Measurements from ENCODE around the gene ALPL. TPM values are rescaled to one million over a fixed set of nuclear protein-coding genes. Genes with fewer than 3 reads are reported as not detected.

The ALPL gene
- total RNA-seq, 1 experiment from 2014 or later = 0.73 TPM

DNA sequence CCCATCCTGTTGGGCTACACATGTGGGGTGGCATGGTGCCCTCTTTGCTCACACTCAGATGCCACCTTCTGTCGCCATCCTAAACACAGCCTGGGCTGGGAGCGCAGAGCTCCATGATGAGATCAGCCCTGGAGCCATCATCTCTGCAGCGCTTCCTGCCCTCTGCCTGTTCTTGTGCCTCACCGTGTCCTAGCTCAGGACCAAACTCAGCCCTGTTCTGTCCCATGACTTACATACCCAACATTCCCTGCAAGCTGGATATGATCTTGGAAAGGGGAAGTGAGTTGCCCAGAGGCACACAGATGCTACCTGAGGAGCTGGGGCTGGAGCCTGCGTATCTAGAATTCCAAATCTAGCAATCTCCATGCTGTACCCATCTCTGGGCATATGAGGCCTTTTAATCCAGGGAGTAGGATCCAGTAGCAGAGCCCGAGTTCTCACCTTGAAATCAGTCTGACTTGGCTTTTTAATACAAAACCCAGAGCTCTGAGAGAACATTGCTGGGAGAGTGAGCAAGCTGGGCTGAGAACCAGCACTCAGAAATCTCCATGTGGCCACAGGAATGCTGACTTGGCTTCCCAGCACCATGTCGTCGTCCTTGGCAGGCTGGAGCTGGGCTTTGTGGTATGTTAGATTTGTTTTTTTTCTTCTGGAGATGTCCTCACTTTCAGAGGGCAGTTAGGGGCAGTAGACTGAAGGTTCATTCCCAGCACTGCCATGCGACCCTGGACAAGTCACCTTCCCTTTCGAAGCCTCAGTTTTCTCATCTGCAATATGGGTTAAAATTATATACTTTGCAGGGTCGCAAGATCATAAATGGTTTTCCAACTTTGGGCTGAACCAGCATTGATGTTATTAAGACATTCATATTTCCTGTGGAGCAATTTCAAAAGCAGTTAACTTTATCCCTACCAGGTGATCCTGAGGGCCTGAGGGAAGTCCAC, 2.6 kb downstream of the ALPL start:
- Histone ChIP-seq H2AFZ (ENCODE audit: low read length) (no peak overlapping the region), H3K79me2 (ENCODE audit: low read length) (no peaks in the 10 kb centered on the region), H3K4me2 (ENCODE audit: low read length) (no peak overlapping the region), H3K9me2 (replicated peaks; ENCODE audit: low read length) (no peaks in the 10 kb centered on the region), H3F3A (ENCODE audit: low read length, unreplicated experiment) (no peaks in the 10 kb centered on the region), H3K4me3 (ENCODE audit: low read length) (no peak overlapping the region), H3K4me1 (ENCODE audit: insufficient read depth, low read length) (peaks cover 4% of the 10 kb centered on the region; the same call in 1 of the 2 replicates), H3K27me3 (ENCODE audit: low read length) (peaks cover 15% of the 10 kb centered on the region; the same call in 1 of the 2 replicates), H3K9me3 (ENCODE audit: low read length) (no peaks in the 10 kb centered on the region), H3K27ac (ENCODE audit: low read length) (no peak overlapping the region), H3K9ac (ENCODE audit: low read length) (no peak overlapping the region), H3K36me3 (ENCODE audit: low read depth, low read length) (no peaks in the 10 kb centered on the region), H4K20me1 (ENCODE audit: low read length) (no peaks in the 10 kb centered on the region)
- CTCF ChIA-PET = interaction anchor here (0.6 to 1.7 kb wide), 5 partner anchors 20 to 148 kb away, joined by 3 to 10 read pairs (median 3); no protein-coding TSS in a partner anchor
- no TSS peak for BruUV-seq (replicated peaks)
- POLR2A ChIA-PET (ENCODE audit: unreplicated experiment) = no interaction called here
- TF ChIP-seq EZH2 (IDR thresholded peaks at IDR 0.05; ENCODE audit: low read length, unreplicated experiment) = no peak
- TF ChIP-seq, protein P1, sequence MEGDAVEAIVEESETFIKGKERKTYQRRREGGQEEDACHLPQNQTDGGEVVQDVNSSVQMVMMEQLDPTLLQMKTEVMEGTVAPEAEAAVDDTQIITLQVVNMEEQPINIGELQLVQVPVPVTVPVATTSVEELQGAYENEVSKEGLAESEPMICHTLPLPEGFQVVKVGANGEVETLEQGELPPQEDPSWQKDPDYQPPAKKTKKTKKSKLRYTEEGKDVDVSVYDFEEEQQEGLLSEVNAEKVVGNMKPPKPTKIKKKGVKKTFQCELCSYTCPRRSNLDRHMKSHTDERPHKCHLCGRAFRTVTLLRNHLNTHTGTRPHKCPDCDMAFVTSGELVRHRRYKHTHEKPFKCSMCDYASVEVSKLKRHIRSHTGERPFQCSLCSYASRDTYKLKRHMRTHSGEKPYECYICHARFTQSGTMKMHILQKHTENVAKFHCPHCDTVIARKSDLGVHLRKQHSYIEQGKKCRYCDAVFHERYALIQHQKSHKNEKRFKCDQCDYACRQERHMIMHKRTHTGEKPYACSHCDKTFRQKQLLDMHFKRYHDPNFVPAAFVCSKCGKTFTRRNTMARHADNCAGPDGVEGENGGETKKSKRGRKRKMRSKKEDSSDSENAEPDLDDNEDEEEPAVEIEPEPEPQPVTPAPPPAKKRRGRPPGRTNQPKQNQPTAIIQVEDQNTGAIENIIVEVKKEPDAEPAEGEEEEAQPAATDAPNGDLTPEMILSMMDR (conservative IDR thresholded peaks at IDR 0.05; ENCODE audit: low read depth, low read length) = no peak
- TF ChIP-seq EZH2phosphoT487 (IDR thresholded peaks at IDR 0.05; ENCODE audit: borderline replicate concordance, low read length) = no peak
- intact Hi-C loops (cut with micrococcal nuclease) = no loop called here
- ATAC-seq = no peak
- DNase-seq = no peak

DNA sequence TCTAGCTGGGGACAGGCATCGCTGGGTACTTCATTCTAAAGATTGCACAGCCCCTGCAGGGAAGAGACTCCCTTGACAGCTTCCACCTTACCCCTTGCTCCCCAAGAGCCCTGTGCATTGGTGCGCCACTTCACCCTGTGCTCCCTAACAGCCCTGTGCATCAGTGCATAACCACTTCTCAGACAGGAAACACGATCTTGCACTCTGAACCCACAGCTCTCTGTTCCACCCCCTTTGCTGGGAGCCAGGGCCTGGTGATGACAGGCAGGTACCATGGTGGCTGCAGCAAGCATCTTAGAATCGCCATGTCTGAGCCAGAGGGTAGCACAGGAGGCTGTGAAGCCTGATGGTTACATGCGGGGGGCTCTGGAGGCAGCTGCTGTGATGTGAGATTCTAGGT, 5.0 kb downstream of the ALPL start:
- DNase-seq (no peak), ATAC-seq (no peak)
- H3K9ac ChIP-seq (ENCODE audit: low read length) = no peak overlapping the region
- no peak overlapping the region for H3K27ac ChIP-seq (ENCODE audit: low read length)
- H3K4me2 ChIP-seq (ENCODE audit: low read length) = no peak overlapping the region
- peaks cover 15% of the 10 kb centered on the region; the same call in 1 of the 2 replicates for H3K27me3 ChIP-seq (ENCODE audit: low read length)
- no peaks in the 10 kb centered on the region for H3F3A ChIP-seq (ENCODE audit: low read length, unreplicated experiment)
- H3K4me3 ChIP-seq (ENCODE audit: low read length) = no peak overlapping the region
- H3K4me1 ChIP-seq (ENCODE audit: insufficient read depth, low read length) = no peaks in the 10 kb centered on the region
- H3K9me3 ChIP-seq (ENCODE audit: low read length) = no peaks in the 10 kb centered on the region
- no peaks in the 10 kb centered on the region for H3K9me2 ChIP-seq (replicated peaks; ENCODE audit: low read length)
- POLR2A ChIA-PET (ENCODE audit: unreplicated experiment) = interaction anchor here (0.5 kb wide), 1 partner anchor 13 kb away, joined by 4 read pairs; no protein-coding TSS in a partner anchor
- no peak for TF ChIP-seq EZH2phosphoT487 (IDR thresholded peaks at IDR 0.05; ENCODE audit: borderline replicate concordance, low read length)
- TF ChIP-seq, protein P1 (conservative IDR thresholded peaks at IDR 0.05; ENCODE audit: low read depth, low read length) = no peak
- TF ChIP-seq EZH2 (IDR thresholded peaks at IDR 0.05; ENCODE audit: low read length, unreplicated experiment) = no peak
- CTCF ChIA-PET = no interaction called here
- H3K79me2 ChIP-seq (ENCODE audit: low read length) = no peaks in the 10 kb centered on the region
- no peaks in the 10 kb centered on the region for H4K20me1 ChIP-seq (ENCODE audit: low read length)
- intact Hi-C loops (cut with micrococcal nuclease) = no loop called here
- BruUV-seq (replicated peaks) = no TSS peak
- H3K36me3 ChIP-seq (ENCODE audit: low read depth, low read length) = no peaks in the 10 kb centered on the region
- no peak overlapping the region for H2AFZ ChIP-seq (ENCODE audit: low read length)

DNA sequence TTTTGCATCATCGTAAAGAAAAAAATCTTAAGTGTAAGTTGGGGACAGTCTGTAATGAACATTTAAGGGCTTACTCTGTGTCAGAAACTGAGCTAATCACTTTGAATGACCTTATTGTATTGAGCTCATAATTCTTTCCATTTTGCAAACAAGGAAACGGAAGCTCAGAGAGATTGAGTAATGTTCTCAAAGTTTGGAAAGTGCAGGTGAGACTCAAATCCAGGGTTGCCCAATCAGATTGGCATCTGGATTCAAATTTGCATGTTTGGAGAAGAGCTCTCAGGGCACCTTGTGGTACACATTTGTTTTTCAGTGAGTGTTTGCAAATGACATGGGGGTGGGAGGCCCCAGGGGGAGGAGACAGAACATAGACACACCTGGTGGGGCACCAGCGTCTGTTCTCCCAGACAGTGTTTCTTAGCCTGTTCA, 8.0 kb downstream of the ALPL start:
- ATAC-seq (no peak), DNase-seq (no peak)
- Histone ChIP-seq H3K4me2 (ENCODE audit: low read length) (no peak overlapping the region), H3K27ac (ENCODE audit: low read length) (no peak overlapping the region), H3K9me3 (ENCODE audit: low read length) (no peaks in the 10 kb centered on the region), H4K20me1 (ENCODE audit: low read length) (no peaks in the 10 kb centered on the region), H3K36me3 (ENCODE audit: low read depth, low read length) (no peaks in the 10 kb centered on the region), H3K4me1 (ENCODE audit: insufficient read depth, low read length) (no peaks in the 10 kb centered on the region), H3K4me3 (ENCODE audit: low read length) (no peak overlapping the region), H3K27me3 (ENCODE audit: low read length) (peaks cover 6% of the 10 kb centered on the region; the same call in 1 of the 2 replicates), H3K9me2 (replicated peaks; ENCODE audit: low read length) (no peaks in the 10 kb centered on the region), H3K9ac (ENCODE audit: low read length) (no peak overlapping the region), H3K79me2 (ENCODE audit: low read length) (no peaks in the 10 kb centered on the region), H2AFZ (ENCODE audit: low read length) (no peak overlapping the region), H3F3A (ENCODE audit: low read length, unreplicated experiment) (no peaks in the 10 kb centered on the region)
- BruUV-seq (replicated peaks) = no TSS peak
- ChIA-PET POLR2A (ENCODE audit: unreplicated experiment) (no interaction called here), CTCF (no interaction called here)
- intact Hi-C loops (cut with micrococcal nuclease) = no loop called here
- TF ChIP-seq, protein P1 (conservative IDR thresholded peaks at IDR 0.05; ENCODE audit: low read depth, low read length) = no peak
- no peak for TF ChIP-seq EZH2 (IDR thresholded peaks at IDR 0.05; ENCODE audit: low read length, unreplicated experiment)
- TF ChIP-seq EZH2phosphoT487 (IDR thresholded peaks at IDR 0.05; ENCODE audit: borderline replicate concordance, low read length) = no peak

All from PC-3 (cell line).